Measurements from ENCODE around the gene BHLHE40.

Gene BHLHE40

GRCh38 chr3:4982773-4983738 lies 3.8 kb downstream of the BHLHE40 start:
- Histone ChIP-seq H3K9me3 (ENCODE audit: control insufficient read depth, low read length) (no peaks in the 10 kb centered on the region), H3K36me3 (ENCODE audit: control insufficient read depth, insufficient read depth, low read length) (peaks cover 23% of the 10 kb centered on the region), H3K27ac (ENCODE audit: insufficient read depth, low read length, poor library complexity, severe bottlenecking) (peak overlapping the region; percentile 85), H3K4me3 (ENCODE audit: insufficient read depth, low read depth, low read length, poor library complexity, severe bottlenecking) (peak overlapping the region; percentile 13), H3K27me3 (replicated peaks; ENCODE audit: control insufficient read depth, insufficient read depth, low read length, poor library complexity, severe bottlenecking) (no peaks in the 10 kb centered on the region), H3K4me1 (ENCODE audit: control insufficient read depth, insufficient read depth, low read length, poor library complexity, severe bottlenecking) (peaks cover 59% of the 10 kb centered on the region)
- DNase-seq, result no peak

DNA sequence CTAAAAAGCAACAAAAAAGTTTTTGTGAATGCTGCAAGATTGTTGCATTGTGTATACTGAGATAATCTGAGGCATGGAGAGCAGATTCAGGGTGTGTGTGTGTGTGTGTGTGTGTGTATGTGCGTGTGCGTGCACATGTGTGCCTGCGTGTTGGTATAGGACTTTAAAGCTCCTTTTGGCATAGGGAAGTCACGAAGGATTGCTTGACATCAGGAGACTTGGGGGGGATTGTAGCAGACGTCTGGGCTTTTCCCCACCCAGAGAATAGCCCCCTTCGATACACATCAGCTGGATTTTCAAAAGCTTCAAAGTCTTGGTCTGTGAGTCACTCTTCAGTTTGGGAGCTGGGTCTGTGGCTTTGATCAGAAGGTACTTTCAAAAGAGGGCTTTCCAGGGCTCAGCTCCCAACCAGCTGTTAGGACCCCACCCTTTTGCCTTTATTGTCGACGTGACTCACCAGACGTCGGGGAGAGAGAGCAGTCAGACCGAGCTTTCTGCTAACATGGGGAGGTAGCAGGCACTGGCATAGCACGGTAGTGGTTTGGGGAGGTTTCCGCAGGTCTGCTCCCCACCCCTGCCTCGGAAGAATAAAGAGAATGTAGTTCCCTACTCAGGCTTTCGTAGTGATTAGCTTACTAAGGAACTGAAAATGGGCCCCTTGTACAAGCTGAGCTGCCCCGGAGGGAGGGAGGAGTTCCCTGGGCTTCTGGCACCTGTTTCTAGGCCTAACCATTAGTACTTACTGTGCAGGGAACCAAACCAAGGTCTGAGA lies 4.7 kb downstream of the BHLHE40 start:
- peaks cover 57% of the 10 kb centered on the region for H3K4me1 ChIP-seq (ENCODE audit: control insufficient read depth, insufficient read depth, low read length, poor library complexity, severe bottlenecking)
- peak; percentile 75 to 88 (median 87) for DNase-seq
- H3K27ac ChIP-seq (ENCODE audit: insufficient read depth, low read length, poor library complexity, severe bottlenecking), result peak overlapping the region; percentile 85
- peak overlapping the region; percentile 16 for H3K4me3 ChIP-seq (ENCODE audit: insufficient read depth, low read depth, low read length, poor library complexity, severe bottlenecking)
- H3K9me3 ChIP-seq (ENCODE audit: control insufficient read depth, low read length), result no peaks in the 10 kb centered on the region
- no peaks in the 10 kb centered on the region for H3K27me3 ChIP-seq (replicated peaks; ENCODE audit: control insufficient read depth, insufficient read depth, low read length, poor library complexity, severe bottlenecking)
- H3K36me3 ChIP-seq (ENCODE audit: control insufficient read depth, insufficient read depth, low read length), result peaks cover 23% of the 10 kb centered on the region

GRCh38 chr3:4984511-4984864 lies 5.3 kb downstream of the BHLHE40 start:
- peak overlapping the region; percentile 85 for H3K27ac ChIP-seq (ENCODE audit: insufficient read depth, low read length, poor library complexity, severe bottlenecking)
- H3K9me3 ChIP-seq (ENCODE audit: control insufficient read depth, low read length), result no peaks in the 10 kb centered on the region
- no peaks in the 10 kb centered on the region for H3K27me3 ChIP-seq (replicated peaks; ENCODE audit: control insufficient read depth, insufficient read depth, low read length, poor library complexity, severe bottlenecking)
- peak overlapping the region; percentile 16 for H3K4me3 ChIP-seq (ENCODE audit: insufficient read depth, low read depth, low read length, poor library complexity, severe bottlenecking)
- peaks cover 23% of the 10 kb centered on the region for H3K36me3 ChIP-seq (ENCODE audit: control insufficient read depth, insufficient read depth, low read length)
- H3K4me1 ChIP-seq (ENCODE audit: control insufficient read depth, insufficient read depth, low read length, poor library complexity, severe bottlenecking), result peaks cover 57% of the 10 kb centered on the region
- DNase-seq, result no peak

- Histone ChIP-seq H3K4me1 (ENCODE audit: control insufficient read depth, insufficient read depth, low read length, poor library complexity, severe bottlenecking) (peaks cover 57% of the 10 kb centered on the region), H3K36me3 (ENCODE audit: control insufficient read depth, insufficient read depth, low read length) (peaks cover 23% of the 10 kb centered on the region), H3K27me3 (replicated peaks; ENCODE audit: control insufficient read depth, insufficient read depth, low read length, poor library complexity, severe bottlenecking) (no peaks in the 10 kb centered on the region), H3K9me3 (ENCODE audit: control insufficient read depth, low read length) (no peaks in the 10 kb centered on the region), H3K27ac (ENCODE audit: insufficient read depth, low read length, poor library complexity, severe bottlenecking) (peak overlapping the region; percentile 85), H3K4me3 (ENCODE audit: insufficient read depth, low read depth, low read length, poor library complexity, severe bottlenecking) (no peak overlapping the region)
- no peak for DNase-seq
These were observed 6.3 kb downstream of the BHLHE40 start for GRCh38 chr3:4985330-4986174.

- Histone ChIP-seq H3K4me3 (ENCODE audit: insufficient read depth, low read depth, low read length, poor library complexity, severe bottlenecking) (peak overlapping the region; percentile 55), H3K27me3 (replicated peaks; ENCODE audit: control insufficient read depth, insufficient read depth, low read length, poor library complexity, severe bottlenecking) (no peaks in the 10 kb centered on the region), H3K9me3 (ENCODE audit: control insufficient read depth, low read length) (no peaks in the 10 kb centered on the region), H3K27ac (ENCODE audit: insufficient read depth, low read length, poor library complexity, severe bottlenecking) (peak overlapping the region; percentile 85), H3K4me1 (ENCODE audit: control insufficient read depth, insufficient read depth, low read length, poor library complexity, severe bottlenecking) (peaks cover 55% of the 10 kb centered on the region), H3K36me3 (ENCODE audit: control insufficient read depth, insufficient read depth, low read length) (peaks cover 23% of the 10 kb centered on the region)
- DNase-seq, result no peak
These were observed 7.0 kb downstream of the BHLHE40 start for GRCh38 chr3:4986175-4986781.

- Histone ChIP-seq H3K27me3 (replicated peaks; ENCODE audit: control insufficient read depth, insufficient read depth, low read length, poor library complexity, severe bottlenecking) (no peaks in the 10 kb centered on the region), H3K4me1 (ENCODE audit: control insufficient read depth, insufficient read depth, low read length, poor library complexity, severe bottlenecking) (peaks cover 48% of the 10 kb centered on the region), H3K36me3 (ENCODE audit: control insufficient read depth, insufficient read depth, low read length) (peaks cover 18% of the 10 kb centered on the region), H3K4me3 (ENCODE audit: insufficient read depth, low read depth, low read length, poor library complexity, severe bottlenecking) (peak overlapping the region; percentile 55), H3K9me3 (ENCODE audit: control insufficient read depth, low read length) (no peaks in the 10 kb centered on the region), H3K27ac (ENCODE audit: insufficient read depth, low read length, poor library complexity, severe bottlenecking) (peak overlapping the region; percentile 85)
- peak; percentile 58 to 71 (median 68) for DNase-seq
These were observed 7.7 kb downstream of the BHLHE40 start for GRCh38 chr3:4986782-4987537.

DNA sequence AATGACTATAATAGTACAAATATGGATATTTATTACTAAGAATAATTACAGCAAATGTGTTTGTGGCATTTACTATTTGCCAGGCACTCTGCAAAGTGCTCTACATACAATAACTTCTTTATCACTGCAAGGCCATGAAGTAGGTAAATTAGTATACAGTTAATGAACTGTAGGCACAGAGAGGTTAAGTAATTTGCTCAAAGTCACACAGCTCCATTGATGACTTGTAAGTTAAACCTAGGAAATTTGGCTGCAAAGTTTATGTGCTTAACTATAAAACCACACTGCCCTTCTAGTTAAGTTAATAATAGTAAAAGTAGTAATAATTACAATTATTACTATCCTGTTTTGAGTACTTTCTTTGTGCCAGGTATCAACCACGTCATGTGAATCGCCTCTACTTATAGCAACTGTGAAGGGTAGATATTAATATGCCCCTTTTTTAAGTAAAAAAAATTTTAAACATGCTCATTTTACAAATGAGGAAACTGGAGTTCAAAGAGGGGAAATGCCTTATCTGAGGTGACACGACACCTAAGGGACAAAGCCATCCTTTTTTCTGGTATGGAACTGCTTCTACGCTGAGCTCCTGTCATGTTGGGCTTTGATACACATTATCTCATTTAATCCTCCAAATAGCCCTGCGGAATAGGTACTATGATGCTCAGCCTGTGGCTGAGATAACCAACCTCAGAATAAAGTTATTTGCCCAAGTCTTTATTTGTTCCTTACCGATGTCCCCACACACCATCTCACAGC lies 8.5 kb downstream of the BHLHE40 start:
- Histone ChIP-seq H3K4me1 (ENCODE audit: control insufficient read depth, insufficient read depth, low read length, poor library complexity, severe bottlenecking) (peaks cover 42% of the 10 kb centered on the region), H3K27me3 (replicated peaks; ENCODE audit: control insufficient read depth, insufficient read depth, low read length, poor library complexity, severe bottlenecking) (no peaks in the 10 kb centered on the region), H3K36me3 (ENCODE audit: control insufficient read depth, insufficient read depth, low read length) (peaks cover 10% of the 10 kb centered on the region), H3K9me3 (ENCODE audit: control insufficient read depth, low read length) (no peaks in the 10 kb centered on the region), H3K4me3 (ENCODE audit: insufficient read depth, low read depth, low read length, poor library complexity, severe bottlenecking) (no peak overlapping the region), H3K27ac (ENCODE audit: insufficient read depth, low read length, poor library complexity, severe bottlenecking) (no peak overlapping the region)
- no peak for DNase-seq

DNA sequence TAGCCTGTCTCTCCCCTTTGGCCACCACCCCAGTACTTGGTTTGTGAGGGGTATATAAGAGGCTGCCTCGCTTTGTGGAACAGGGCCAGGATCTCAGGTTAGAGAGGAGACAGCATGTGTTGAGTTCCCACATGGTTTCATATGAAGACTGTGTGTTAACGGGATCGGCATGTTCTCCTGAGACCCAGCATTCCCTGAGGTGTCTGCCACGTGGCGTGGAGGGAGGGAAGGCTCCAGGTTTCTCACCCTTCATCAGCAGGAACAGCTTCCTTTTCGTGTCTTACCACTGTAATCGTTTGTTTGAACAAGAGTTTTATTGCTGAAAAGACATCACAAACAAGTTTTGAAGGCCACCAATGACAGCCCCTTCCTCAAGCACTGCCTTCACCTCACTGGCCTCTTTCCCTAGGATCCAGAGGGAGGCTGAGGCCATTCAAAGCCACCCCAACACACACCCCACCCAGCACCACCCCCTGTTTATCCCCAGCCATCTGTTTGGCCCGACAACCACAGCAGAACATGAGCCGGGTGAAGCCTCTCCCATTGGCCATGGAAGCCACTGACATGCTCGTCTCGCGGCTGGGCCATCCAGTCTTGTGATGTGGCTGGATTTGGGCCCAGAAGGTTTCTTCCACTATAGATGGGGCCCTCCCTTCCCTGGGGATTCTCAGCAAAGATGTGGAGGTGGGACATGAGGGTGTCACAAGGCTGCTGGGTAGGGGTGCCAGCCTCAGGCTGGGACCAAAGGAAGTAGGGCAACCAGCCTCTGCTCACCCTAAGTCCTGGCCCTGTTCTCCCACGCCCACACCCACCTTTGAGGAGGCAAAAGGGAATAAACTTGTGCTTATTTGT lies 10.0 kb downstream of the BHLHE40 start:
- no peak overlapping the region for H3K27ac ChIP-seq (ENCODE audit: insufficient read depth, low read length, poor library complexity, severe bottlenecking)
- no peak for DNase-seq

More for the DNA sequence above, 10.0 kb downstream of the BHLHE40 start:
- Histone ChIP-seq H3K27me3 (replicated peaks; ENCODE audit: control insufficient read depth, insufficient read depth, low read length, poor library complexity, severe bottlenecking) (no peaks in the 10 kb centered on the region), H3K4me1 (ENCODE audit: control insufficient read depth, insufficient read depth, low read length, poor library complexity, severe bottlenecking) (peaks cover 31% of the 10 kb centered on the region), H3K36me3 (ENCODE audit: control insufficient read depth, insufficient read depth, low read length) (no peaks in the 10 kb centered on the region), H3K4me3 (ENCODE audit: insufficient read depth, low read depth, low read length, poor library complexity, severe bottlenecking) (no peak overlapping the region), H3K9me3 (ENCODE audit: control insufficient read depth, low read length) (no peaks in the 10 kb centered on the region)

Measured in effector memory CD4-positive, alpha-beta T cell (primary cell).